ENCODE measurements around the gene THNSL1. TPM values are rescaled to one million over a fixed set of nuclear protein-coding genes. Genes with fewer than 3 reads are reported as not detected.
"Not testable (repeated sequence)": the region's sequence is repeated elsewhere in the genome, so short reads cannot be mapped to it uniquely, and the experiment has no call there.

The THNSL1 gene
- total RNA-seq, 4 donors from 2014 or later = 5.8 to 10.1 (median 8.2) TPM

GRCh38 chr10:24998044-24998443, 18.4 kb upstream of the THNSL1 start:
- H3K4me1 ChIP-seq = peaks cover 0 to 8% of the 10 kb centered on the region in 2 donors
- intact Hi-C loops (cut with DNase I) = no loop called here
- WGBS, 2 donors = 91% methylated on average over 3 of the region's 3 CpGs
- no peaks in the 10 kb centered on the region for H3K9me3 ChIP-seq
- H3K27ac ChIP-seq = no peak overlapping the region
- H3K36me3 ChIP-seq = no peaks in the 10 kb centered on the region
- H3K4me3 ChIP-seq (replicated peaks in 1 of 3) = no peak overlapping the region
- H3K27me3 ChIP-seq = no peaks in the 10 kb centered on the region
- TF ChIP-seq POLR2A (IDR thresholded peaks at IDR 0.05) (no peak), CTCF (IDR thresholded peaks at IDR 0.05) (no peak)
- no peak for DNase-seq

GRCh38 chr10:25011591-25011990, 4.8 kb upstream of the THNSL1 start:
- H3K4me1 ChIP-seq; DNase-seq; H3K4me3 ChIP-seq (replicated peaks in 1 of 3); H3K36me3 ChIP-seq; H3K27ac ChIP-seq; H3K27me3 ChIP-seq; intact Hi-C loops (cut with DNase I); H3K9me3 ChIP-seq: not testable (repeated sequence)
- 81 to 85% methylated on average over 2 of the region's 2 CpGs for WGBS, 2 donors

- no peak overlapping the region for H3K27ac ChIP-seq
- no peak for DNase-seq
- no peak for TF ChIP-seq CTCF (IDR thresholded peaks at IDR 0.05)
- TF ChIP-seq POLR2A (IDR thresholded peaks at IDR 0.05) = no peak
- intact Hi-C loops (cut with DNase I) = no loop called here
- H3K4me3 ChIP-seq (replicated peaks in 1 of 3) = no peak overlapping the region
- no peaks in the 10 kb centered on the region for H3K36me3 ChIP-seq
- peaks cover 0 to 11% of the 10 kb centered on the region in 2 donors for H3K4me1 ChIP-seq
- no peaks in the 10 kb centered on the region for H3K9me3 ChIP-seq
- no peaks in the 10 kb centered on the region for H3K27me3 ChIP-seq
These were observed 1.8 kb upstream of the THNSL1 start for GRCh38 chr10:25014579-25014978.

GRCh38 chr10:25015828-25016375, 510 bp upstream of the THNSL1 start, which contains the start of gene ENKUR:
ENKUR (minus strand) TSS chr10:25016158; CDS start chr10:25015936, 222 bp downstream.
- peak; percentile 96 to 97 for DNase-seq
- no peaks in the 10 kb centered on the region for H3K36me3 ChIP-seq
- H3K27ac ChIP-seq = peak within 1 kb of the TSS; percentile 84 to 97 (median 93)
- no peaks in the 10 kb centered on the region for H3K9me3 ChIP-seq
- TF ChIP-seq POLR2A (IDR thresholded peaks at IDR 0.05) (no peak), CTCF (IDR thresholded peaks at IDR 0.05) (peak in 1 of 6 experiments; percentile 7)
- WGBS, 2 donors = 0 to 1% methylated on average over 16 of the region's 16 CpGs
- H3K4me1 ChIP-seq = peaks cover 0 to 11% of the 10 kb centered on the region in 2 donors
- no peaks in the 10 kb centered on the region for H3K27me3 ChIP-seq
- H3K4me3 ChIP-seq (replicated peaks in 1 of 3) = peak within 1 kb of the TSS in 2 of 3 donors; percentile 40 to 64
- intact Hi-C loops (cut with DNase I) = no loop called here

- peak; percentile 56 to 63 for DNase-seq
These were observed 760 bp downstream of the THNSL1 start for GRCh38 chr10:25017154-25017590.

More at GRCh38 chr10:25017154-25017590, 760 bp downstream of the THNSL1 start:
- Histone ChIP-seq H3K9me3 (no peaks in the 10 kb centered on the region), H3K4me1 (peaks cover 0 to 11% of the 10 kb centered on the region in 2 donors), H3K27ac (peak overlapping the region; percentile 84 to 97 (median 93)), H3K36me3 (no peaks in the 10 kb centered on the region), H3K27me3 (no peaks in the 10 kb centered on the region), H3K4me3 (replicated peaks in 1 of 3) (peak overlapping the region in 2 of 3 donors; percentile 40 to 46)
- WGBS, 2 donors = 2 to 4% methylated on average over 10 of the region's 10 CpGs
- intact Hi-C loops (cut with DNase I) = no loop called here
- TF ChIP-seq CTCF (IDR thresholded peaks at IDR 0.05) (no peak), POLR2A (IDR thresholded peaks at IDR 0.05) (no peak)
